Measurements from ENCODE around the gene CREBRF. TPM values are rescaled to one million over a fixed set of nuclear protein-coding genes. Genes with fewer than 3 reads are reported as not detected.

Gene CREBRF
- polyA plus RNA-seq, 2 of the 4 experiments (the other 2 are of a cell fraction), result 1.8 to 7.2 TPM

DNA sequence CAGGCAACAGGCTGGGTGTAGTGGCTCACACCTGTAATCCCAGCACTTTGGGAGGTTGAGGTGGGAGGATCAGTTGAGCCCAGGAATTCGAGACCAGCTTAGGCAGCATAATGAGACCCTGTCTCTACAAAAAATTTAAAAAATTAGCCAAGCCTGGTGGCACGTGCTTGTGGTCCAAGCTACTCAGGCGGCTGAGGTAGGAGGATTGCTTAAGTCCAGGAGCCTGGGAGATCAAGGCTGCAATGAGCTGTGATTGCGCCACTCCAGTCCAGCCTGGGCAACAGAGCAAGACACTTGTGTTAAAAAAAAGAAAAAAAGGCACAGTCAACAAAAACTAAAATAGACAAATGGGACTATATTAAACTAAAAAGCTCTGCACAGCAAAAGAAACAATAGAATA, 43.3 kb upstream of the CREBRF start:
- FAIRE-seq (no peak), ATAC-seq (no peak), DNase-seq (ENCODE audit: low read depth in 1 of 2, low spot score in 1 of 2) (no peak)
- TF ChIP-seq CEBPB (IDR thresholded peaks at IDR 0.05) (peak in 1 of 2 experiments; percentile 46; a peak in 1 of 4 replicates), TFCP2L1 (CRISPR knock-in tag; IDR thresholded peaks at IDR 0.05) (no peak), E2F6 (IDR thresholded peaks at IDR 0.05; ENCODE audit: borderline replicate concordance, low read depth) (no peak)
- no peak overlapping the region for H3K4me3 ChIP-seq
- CTCF ChIA-PET, result interaction anchor here (0.6 kb wide), 1 partner anchor 560 kb away, joined by 3 read pairs; no protein-coding TSS in a partner anchor
- 90% methylated on average over 4 of the region's 4 CpGs for WGBS (ENCODE audit: missing lambda C conversion rate)
- POLR2A ChIA-PET, result interaction anchor here (0.6 kb wide), 2 partner anchors 10 to 53 kb away, joined by 4 to 5 read pairs; no protein-coding TSS in a partner anchor
- no peak overlapping the region for H3K27ac ChIP-seq
- no peak overlapping the region for H3K4me2 ChIP-seq
- peaks cover 23% of the 10 kb centered on the region for H3K4me1 ChIP-seq
- H3K9me3 ChIP-seq, result no peaks in the 10 kb centered on the region

- 96% methylated on average over 4 of the region's 4 CpGs for WGBS (ENCODE audit: missing lambda C conversion rate)
- no peak for DNase-seq (ENCODE audit: low read depth in 1 of 2, low spot score in 1 of 2)
- no peak overlapping the region for H3K4me3 ChIP-seq
- TF ChIP-seq FOSL2 (IDR thresholded peaks at IDR 0.05), result no peak
- TF ChIP-seq FOSL2 (CRISPR knock-in tag; IDR thresholded peaks at IDR 0.05), result no peak
- no peak for TF ChIP-seq EHMT2 (IDR thresholded peaks at IDR 0.05; ENCODE audit: low read depth)
- TF ChIP-seq, protein P1, sequence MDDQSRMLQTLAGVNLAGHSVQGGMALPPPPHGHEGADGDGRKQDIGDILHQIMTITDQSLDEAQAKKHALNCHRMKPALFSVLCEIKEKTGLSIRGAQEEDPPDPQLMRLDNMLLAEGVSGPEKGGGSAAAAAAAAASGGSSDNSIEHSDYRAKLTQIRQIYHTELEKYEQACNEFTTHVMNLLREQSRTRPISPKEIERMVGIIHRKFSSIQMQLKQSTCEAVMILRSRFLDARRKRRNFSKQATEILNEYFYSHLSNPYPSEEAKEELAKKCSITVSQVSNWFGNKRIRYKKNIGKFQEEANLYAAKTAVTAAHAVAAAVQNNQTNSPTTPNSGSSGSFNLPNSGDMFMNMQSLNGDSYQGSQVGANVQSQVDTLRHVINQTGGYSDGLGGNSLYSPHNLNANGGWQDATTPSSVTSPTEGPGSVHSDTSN (IDR thresholded peaks at IDR 0.05), result no peak
- POLR2A ChIA-PET, result interaction anchor here (0.8 kb wide), 1 partner anchor 243 kb away, joined by 3 read pairs; no protein-coding TSS in a partner anchor
- H3K4me2 ChIP-seq, result no peak overlapping the region
- no peak overlapping the region for H3K27ac ChIP-seq
- ATAC-seq, result no peak
- FAIRE-seq, result no peak
- CTCF ChIA-PET, result interaction anchor here (0.6 to 3.0 kb wide), 3 partner anchors 12 to 308 kb away, joined by 3 to 9 read pairs (median 4); no protein-coding TSS in a partner anchor
- no peaks in the 10 kb centered on the region for H3K9me3 ChIP-seq
- H3K4me1 ChIP-seq, result peaks cover 23% of the 10 kb centered on the region
Observed at GRCh38 chr5:173014671-173015070, 41.5 kb upstream of the CREBRF start.

DNA sequence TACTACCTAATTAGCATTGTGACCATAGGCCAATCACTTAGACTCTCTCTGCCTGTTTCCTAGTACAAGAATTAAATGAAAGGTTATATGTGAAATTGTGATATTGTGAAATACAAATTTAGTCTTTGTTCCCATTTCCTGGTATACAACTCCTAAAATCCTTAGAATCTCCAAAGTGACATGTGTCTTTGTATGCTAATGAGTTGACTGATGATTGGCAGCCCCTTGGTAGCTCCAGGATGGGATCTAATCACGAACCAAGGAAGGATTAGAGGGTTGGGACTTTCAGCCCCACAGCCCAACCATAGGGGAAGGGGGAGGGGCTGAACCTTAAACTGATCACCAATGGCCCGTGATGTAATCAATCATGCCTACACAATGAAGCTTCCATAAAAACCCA, 41.0 kb upstream of the CREBRF start:
- no peaks in the 10 kb centered on the region for H3K9me3 ChIP-seq
- no peak overlapping the region for H3K4me3 ChIP-seq
- FAIRE-seq, result no peak
- CTCF ChIA-PET, result interaction anchor here (0.6 to 3.0 kb wide), 3 partner anchors 12 to 308 kb away, joined by 3 to 9 read pairs (median 4); no protein-coding TSS in a partner anchor
- H3K4me1 ChIP-seq, result peaks cover 23% of the 10 kb centered on the region
- no peak overlapping the region for H3K4me2 ChIP-seq
- WGBS (ENCODE audit: missing lambda C conversion rate), result 84% methylated on average over 2 of the region's 2 CpGs
- ATAC-seq, result no peak
- POLR2A ChIA-PET, result interaction anchor here (0.8 kb wide), 1 partner anchor 244 kb away, joined by 3 read pairs; no protein-coding TSS in a partner anchor
- DNase-seq (ENCODE audit: low read depth in 1 of 2, low spot score in 1 of 2), result no peak
- H3K27ac ChIP-seq, result peak overlapping the region in 1 of 2 experiments; percentile 69; a peak in 1 of 6 replicates
- no peak for TF ChIP-seq JUN (IDR thresholded peaks at IDR 0.05)
- no peak for TF ChIP-seq EP300 (IDR thresholded peaks at IDR 0.05)
- TF ChIP-seq, protein P2, sequence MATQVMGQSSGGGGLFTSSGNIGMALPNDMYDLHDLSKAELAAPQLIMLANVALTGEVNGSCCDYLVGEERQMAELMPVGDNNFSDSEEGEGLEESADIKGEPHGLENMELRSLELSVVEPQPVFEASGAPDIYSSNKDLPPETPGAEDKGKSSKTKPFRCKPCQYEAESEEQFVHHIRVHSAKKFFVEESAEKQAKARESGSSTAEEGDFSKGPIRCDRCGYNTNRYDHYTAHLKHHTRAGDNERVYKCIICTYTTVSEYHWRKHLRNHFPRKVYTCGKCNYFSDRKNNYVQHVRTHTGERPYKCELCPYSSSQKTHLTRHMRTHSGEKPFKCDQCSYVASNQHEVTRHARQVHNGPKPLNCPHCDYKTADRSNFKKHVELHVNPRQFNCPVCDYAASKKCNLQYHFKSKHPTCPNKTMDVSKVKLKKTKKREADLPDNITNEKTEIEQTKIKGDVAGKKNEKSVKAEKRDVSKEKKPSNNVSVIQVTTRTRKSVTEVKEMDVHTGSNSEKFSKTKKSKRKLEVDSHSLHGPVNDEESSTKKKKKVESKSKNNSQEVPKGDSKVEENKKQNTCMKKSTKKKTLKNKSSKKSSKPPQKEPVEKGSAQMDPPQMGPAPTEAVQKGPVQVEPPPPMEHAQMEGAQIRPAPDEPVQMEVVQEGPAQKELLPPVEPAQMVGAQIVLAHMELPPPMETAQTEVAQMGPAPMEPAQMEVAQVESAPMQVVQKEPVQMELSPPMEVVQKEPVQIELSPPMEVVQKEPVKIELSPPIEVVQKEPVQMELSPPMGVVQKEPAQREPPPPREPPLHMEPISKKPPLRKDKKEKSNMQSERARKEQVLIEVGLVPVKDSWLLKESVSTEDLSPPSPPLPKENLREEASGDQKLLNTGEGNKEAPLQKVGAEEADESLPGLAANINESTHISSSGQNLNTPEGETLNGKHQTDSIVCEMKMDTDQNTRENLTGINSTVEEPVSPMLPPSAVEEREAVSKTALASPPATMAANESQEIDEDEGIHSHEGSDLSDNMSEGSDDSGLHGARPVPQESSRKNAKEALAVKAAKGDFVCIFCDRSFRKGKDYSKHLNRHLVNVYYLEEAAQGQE (IDR thresholded peaks at IDR 0.05), result no peak
- no peak for TF ChIP-seq ZFP36 (IDR thresholded peaks at IDR 0.05; ENCODE audit: borderline replicate concordance, partially characterized antibody)
- TF ChIP-seq MAFK (IDR thresholded peaks at IDR 0.05; ENCODE audit: partially characterized antibody), result no peak
- no peak for TF ChIP-seq HDAC2 (IDR thresholded peaks at IDR 0.05)
- TF ChIP-seq RCOR1 (IDR thresholded peaks at IDR 0.05; ENCODE audit: low read depth, low read length), result no peak
- TF ChIP-seq HOXA7 (CRISPR knock-in tag; IDR thresholded peaks at IDR 0.05), result no peak
- TF ChIP-seq, protein P1 (IDR thresholded peaks at IDR 0.05), result no peak
- no peak for TF ChIP-seq HMGXB4 (CRISPR knock-in tag; IDR thresholded peaks at IDR 0.05; ENCODE audit: borderline replicate concordance)
- TF ChIP-seq TFCP2L1 (CRISPR knock-in tag; IDR thresholded peaks at IDR 0.05), result no peak
- no peak for TF ChIP-seq FOXS1 (CRISPR knock-in tag; IDR thresholded peaks at IDR 0.05)
- no peak for TF ChIP-seq ZSCAN20 (CRISPR knock-in tag; IDR thresholded peaks at IDR 0.05)
- no peak for TF ChIP-seq RAD21 (conservative IDR thresholded peaks at IDR 0.05 in 1 of 2, IDR thresholded peaks at IDR 0.05 in 1 of 2)
- TF ChIP-seq USF2 (IDR thresholded peaks at IDR 0.05), result no peak
- TF ChIP-seq E2F6 (IDR thresholded peaks at IDR 0.05; ENCODE audit: borderline replicate concordance, low read depth), result no peak
- TF ChIP-seq HOXB13 (CRISPR knock-in tag; IDR thresholded peaks at IDR 0.05; ENCODE audit: low read depth), result no peak
- TF ChIP-seq JUNB (IDR thresholded peaks at IDR 0.05), result no peak
